ENCODE measurements around the gene TMEM186. TPM values are rescaled to one million over a fixed set of nuclear protein-coding genes. Genes with fewer than 3 reads are reported as not detected.

Gene TMEM186
- total and polyA plus RNA-seq, 2 experiments from 2014 or later, result 8.3 to 14.8 TPM

GRCh38 chr16:8831871-8832716 lies 34.7 kb upstream of the TMEM186 start (continued):
- TF ChIP-seq ZNF462 (CRISPR knock-in tag; IDR thresholded peaks at IDR 0.05) (no peak; the same call in 1 of the 2 replicates), JUNB (IDR thresholded peaks at IDR 0.05; ENCODE audit: unreplicated experiment) (no peak)

- Mint-ChIP-seq H3K27me3 (ENCODE audit: insufficient read depth, low read depth, poor library complexity) (peaks cover 20% of the 10 kb centered on the region), H3K27ac (peak overlapping the region; percentile 99), H3K9me3 (no peaks in the 10 kb centered on the region; the same call in 2 of the 3 replicates), H3K36me3 (ENCODE audit: low read depth) (peaks cover 44% of the 10 kb centered on the region), H3K4me3 (peak overlapping the region; percentile 56), H3K4me1 (peaks cover 60% of the 10 kb centered on the region)
- Histone ChIP-seq H3K27me3 (ENCODE audit: insufficient read depth) (no peaks in the 10 kb centered on the region), H3K4me1 (ENCODE audit: insufficient read depth) (peaks cover 55% of the 10 kb centered on the region), H4K20me1 (replicated peaks; ENCODE audit: insufficient read depth) (no peaks in the 10 kb centered on the region), H3K9me2 (ENCODE audit: insufficient read depth) (no peaks in the 10 kb centered on the region), H2AFZ (no peak overlapping the region), H3K4me3 (peak overlapping the region; percentile 7; the same call in 1 of the 2 replicates), H3K79me2 (replicated peaks; ENCODE audit: insufficient read depth) (peaks cover 13% of the 10 kb centered on the region), H3F3A (replicated peaks; ENCODE audit: low read depth) (peaks cover 33% of the 10 kb centered on the region), H3K4me2 (peak overlapping the region; percentile 62), H3K36me3 (ENCODE audit: insufficient read depth) (no peaks in the 10 kb centered on the region; the same call in 1 of the 2 replicates), H3K27ac (ENCODE audit: low read depth) (peak overlapping the region; percentile 97)
- DNase-seq (ENCODE audit: low spot score) (no peak), ATAC-seq (peak; percentile 24)
- no peak for TF ChIP-seq ETS1 (IDR thresholded peaks at IDR 0.05)
Measured at GRCh38 chr16:8831450-8831849, 34.0 kb upstream of the TMEM186 start.

All from GM23338 (cell line).